Measurements from ENCODE around the gene HDAC10. TPM values are rescaled to one million over a fixed set of nuclear protein-coding genes. Genes with fewer than 3 reads are reported as not detected.

HDAC10 gene
- total and polyA plus RNA-seq, 2 experiments from 2014 or later = 23.8 to 30.2 TPM

- Histone ChIP-seq H3K4me2 (no peak overlapping the region), H3K4me1 (ENCODE audit: insufficient read depth) (no peaks in the 10 kb centered on the region), H2AFZ (no peak overlapping the region), H3K27ac (no peak overlapping the region), H4K20me1 (ENCODE audit: insufficient read depth, poor library complexity, severe bottlenecking) (no peaks in the 10 kb centered on the region), H3K79me2 (no peaks in the 10 kb centered on the region), H3K27me3 (peaks cover under 1% of the 10 kb centered on the region), H3K9me2 (replicated peaks; ENCODE audit: insufficient read depth) (no peaks in the 10 kb centered on the region), H3K36me3 (replicated peaks; ENCODE audit: insufficient read depth, low read depth) (no peaks in the 10 kb centered on the region), H3K9me3 (ENCODE audit: low read depth) (no peaks in the 10 kb centered on the region), H3K4me3 (no peak overlapping the region)
- TF ChIP-seq EZH2 (IDR thresholded peaks at IDR 0.05; ENCODE audit: borderline replicate concordance) (no peak), EZH2phosphoT487 (IDR thresholded peaks at IDR 0.05; ENCODE audit: low read depth, severe bottlenecking, unreplicated experiment) (no peak), CTCF (IDR thresholded peaks at IDR 0.05; ENCODE audit: poor library complexity) (no peak)
- 91% methylated on average over 16 of the region's 16 CpGs for WGBS (ENCODE audit: low lambda C conversion rate, missing lambda C conversion rate)
- no peak for DNase-seq (ENCODE audit: low spot score)
Observed at GRCh38 chr22:50257041-50257440, 6.0 kb upstream of the HDAC10 start.

- H2AFZ ChIP-seq = no peak overlapping the region
Observed at GRCh38 chr22:50256258-50256862, 5.3 kb upstream of the HDAC10 start.

GRCh38 chr22:50255607-50256006 is 4.5 kb upstream of the HDAC10 start:
- 94% methylated on average over 15 of the region's 17 CpGs for WGBS (ENCODE audit: low lambda C conversion rate, missing lambda C conversion rate)
- H2AFZ ChIP-seq = no peak overlapping the region
- DNase-seq (ENCODE audit: low spot score) = no peak

More at GRCh38 chr22:50256258-50256862, 5.3 kb upstream of the HDAC10 start:
- TF ChIP-seq CTCF (IDR thresholded peaks at IDR 0.05; ENCODE audit: poor library complexity) (no peak), EZH2 (IDR thresholded peaks at IDR 0.05; ENCODE audit: borderline replicate concordance) (no peak), EZH2phosphoT487 (IDR thresholded peaks at IDR 0.05; ENCODE audit: low read depth, severe bottlenecking, unreplicated experiment) (no peak)
- no peaks in the 10 kb centered on the region for H3K36me3 ChIP-seq (replicated peaks; ENCODE audit: insufficient read depth, low read depth)
- WGBS (ENCODE audit: low lambda C conversion rate, missing lambda C conversion rate) = 90% methylated on average over 11 of the region's 12 CpGs
- H4K20me1 ChIP-seq (ENCODE audit: insufficient read depth, poor library complexity, severe bottlenecking) = no peaks in the 10 kb centered on the region
- no peaks in the 10 kb centered on the region for H3K9me3 ChIP-seq (ENCODE audit: low read depth)
- no peak overlapping the region for H3K4me2 ChIP-seq
- DNase-seq (ENCODE audit: low spot score) = no peak
- no peaks in the 10 kb centered on the region for H3K9me2 ChIP-seq (replicated peaks; ENCODE audit: insufficient read depth)
- H3K79me2 ChIP-seq = no peaks in the 10 kb centered on the region
- no peak overlapping the region for H3K4me3 ChIP-seq
- H3K4me1 ChIP-seq (ENCODE audit: insufficient read depth) = no peaks in the 10 kb centered on the region
- no peak overlapping the region for H3K27ac ChIP-seq
- H3K27me3 ChIP-seq = no peaks in the 10 kb centered on the region

More at GRCh38 chr22:50255607-50256006, 4.5 kb upstream of the HDAC10 start:
- no peaks in the 10 kb centered on the region for H3K9me3 ChIP-seq (ENCODE audit: low read depth)
- H3K36me3 ChIP-seq (replicated peaks; ENCODE audit: insufficient read depth, low read depth) = no peaks in the 10 kb centered on the region
- H3K27me3 ChIP-seq = no peaks in the 10 kb centered on the region
- H3K4me3 ChIP-seq = no peak overlapping the region
- H3K4me1 ChIP-seq (ENCODE audit: insufficient read depth) = peaks cover 2% of the 10 kb centered on the region
- H3K4me2 ChIP-seq = no peak overlapping the region
- no peaks in the 10 kb centered on the region for H4K20me1 ChIP-seq (ENCODE audit: insufficient read depth, poor library complexity, severe bottlenecking)
- H3K79me2 ChIP-seq = no peaks in the 10 kb centered on the region
- no peak overlapping the region for H3K27ac ChIP-seq
- no peak for TF ChIP-seq EZH2 (IDR thresholded peaks at IDR 0.05; ENCODE audit: borderline replicate concordance)
- no peak for TF ChIP-seq EZH2phosphoT487 (IDR thresholded peaks at IDR 0.05; ENCODE audit: low read depth, severe bottlenecking, unreplicated experiment)
- TF ChIP-seq CTCF (IDR thresholded peaks at IDR 0.05; ENCODE audit: poor library complexity) = no peak
- H3K9me2 ChIP-seq (replicated peaks; ENCODE audit: insufficient read depth) = no peaks in the 10 kb centered on the region
